Activated CD4-positive, CD25-positive, alpha-beta regulatory T cell treated with anti-CD3 and anti-CD28 coated beads, Interleukin-2, amount 50 U/mL, for 24 hours (primary cell): ENCODE measurements around the gene PDE1A.

Source experiments
- ATAC-seq, 2 donors: fragments of 150-1000 bp; cut with Tn5 transposase; one replicate each; pipeline ENCODE4 v1.10.0; 2021; ENCODE audit warnings: mild to moderate bottlenecking in 1 of 2, moderate library complexity in 1 of 2

PDE1A gene

DNA sequence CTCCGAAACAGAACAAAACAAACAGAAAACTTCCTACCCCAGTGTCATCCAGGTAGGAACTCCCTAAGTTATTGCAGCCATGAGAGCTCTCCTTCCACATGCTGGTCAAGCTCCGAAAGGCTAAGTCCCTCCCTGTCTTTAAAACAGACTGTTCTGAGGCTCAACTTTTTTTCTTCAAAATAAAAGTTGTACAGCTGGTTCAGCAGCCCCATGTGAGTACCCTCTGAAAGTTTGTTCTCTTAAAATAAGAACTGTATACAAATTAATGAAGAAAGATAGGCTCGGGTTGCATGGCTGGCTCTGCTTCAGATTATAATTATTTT lies at the start of gene PDE1A:
Gene PDE1A (minus strand): TSS at position 119 of the 323 bp plus-strand sequence.
- ATAC-seq = no peak

DNA sequence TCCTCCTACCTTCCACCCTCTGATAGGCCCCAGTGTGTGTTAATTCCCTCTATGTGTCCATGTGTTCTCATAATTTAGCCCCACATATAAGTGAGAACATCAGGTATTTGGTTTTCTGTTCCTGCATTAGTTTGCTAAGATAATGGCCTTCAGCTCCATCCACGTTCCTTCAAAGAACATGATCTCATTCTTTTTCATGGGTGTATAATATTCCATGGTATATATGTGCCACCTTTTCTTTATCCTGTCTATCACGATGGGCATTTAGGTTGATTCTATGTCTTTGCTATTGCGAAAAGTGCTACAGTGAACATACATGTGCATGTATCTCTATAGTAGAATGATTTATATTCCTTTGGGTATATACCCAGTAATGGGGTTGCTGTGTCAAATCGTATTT lies 46.8 kb upstream of the PDE1A start:
- no peak for ATAC-seq

DNA sequence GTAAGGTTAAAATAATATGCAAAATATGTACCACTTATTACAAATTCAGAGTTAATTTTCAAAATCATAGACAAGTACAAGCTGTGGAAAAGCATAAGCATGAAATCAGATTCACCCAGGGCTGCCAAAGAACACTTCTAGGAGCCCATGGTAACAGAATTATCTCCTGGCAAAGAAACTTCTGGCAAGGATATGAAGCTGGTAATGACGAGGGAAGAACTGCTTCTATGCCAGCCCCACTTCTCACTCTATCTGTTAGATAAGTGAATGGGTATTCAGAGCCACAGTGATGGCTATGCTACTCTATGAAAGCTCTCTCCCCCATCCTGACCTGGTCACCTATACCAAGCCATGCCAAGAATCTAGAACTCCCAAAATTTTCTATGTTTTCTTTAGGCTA lies 36.9 kb upstream of the PDE1A start:
- no peak for ATAC-seq

GRCh38 chr2:182456784-182457183 lies 29.9 kb upstream of the PDE1A start:
- ATAC-seq = no peak

DNA sequence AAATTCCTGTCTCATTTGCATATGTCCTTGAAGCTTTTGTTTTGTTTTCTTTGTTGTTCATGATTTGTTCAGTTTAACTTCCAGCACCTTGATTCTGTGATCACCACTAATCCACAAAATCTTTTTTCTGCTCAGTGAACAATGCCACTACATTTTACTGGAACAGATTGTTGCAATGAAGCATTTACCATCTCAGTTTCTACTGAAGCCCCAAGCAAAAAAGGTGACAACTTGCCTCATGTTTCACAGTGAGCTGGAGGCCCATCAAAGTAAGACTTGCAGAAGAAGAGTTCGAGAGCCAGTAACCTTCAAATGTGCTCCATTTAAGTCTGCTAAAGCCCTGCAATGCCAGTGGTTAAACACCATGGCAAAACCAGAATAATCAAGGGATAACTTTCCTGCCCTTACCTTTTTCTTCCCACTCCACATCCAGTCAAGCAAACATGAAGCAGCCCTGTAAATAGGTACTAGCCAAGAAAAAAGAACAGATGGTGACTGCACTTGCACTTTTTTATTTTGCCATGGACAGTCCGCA lies 25.7 kb upstream of the PDE1A start:
- no peak for ATAC-seq

GRCh38 chr2:182448371-182448770 lies 21.5 kb upstream of the PDE1A start:
- ATAC-seq = no peak

- no peak for ATAC-seq
Observed at GRCh38 chr2:182447863-182448262, 21.0 kb upstream of the PDE1A start.

GRCh38 chr2:182447163-182447562 lies 20.3 kb upstream of the PDE1A start:
- no peak for ATAC-seq

- no peak for ATAC-seq
Observed at GRCh38 chr2:182446087-182446486, 19.3 kb upstream of the PDE1A start.

DNA sequence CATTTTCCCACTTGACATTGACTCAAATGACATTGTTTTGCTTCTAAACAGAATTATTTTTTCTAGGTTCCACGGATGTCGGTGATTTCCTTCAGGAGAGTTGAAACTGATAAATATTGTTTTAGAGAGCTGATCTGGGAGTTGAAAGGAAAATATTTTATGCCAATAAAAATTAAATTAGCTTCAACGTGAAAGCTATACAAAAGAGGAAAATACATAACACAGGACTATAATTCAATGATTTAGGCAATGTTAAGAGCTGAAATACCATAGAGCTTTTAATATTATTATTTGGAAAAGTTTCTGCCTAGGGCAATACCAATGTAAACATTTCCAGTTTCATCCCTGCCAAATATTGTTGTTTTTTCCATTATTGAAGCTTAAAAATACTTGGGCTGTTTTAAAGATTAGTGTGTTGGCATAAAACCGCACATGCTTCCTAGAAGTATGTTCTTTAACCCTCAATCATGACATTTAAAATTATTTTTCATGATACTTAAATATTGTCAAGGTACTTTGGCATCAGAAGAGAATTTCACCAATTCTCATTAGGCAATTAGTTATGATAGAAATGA lies 18.6 kb upstream of the PDE1A start:
- no peak for ATAC-seq

GRCh38 chr2:182444806-182445205 lies 18.0 kb upstream of the PDE1A start:
- ATAC-seq = no peak

DNA sequence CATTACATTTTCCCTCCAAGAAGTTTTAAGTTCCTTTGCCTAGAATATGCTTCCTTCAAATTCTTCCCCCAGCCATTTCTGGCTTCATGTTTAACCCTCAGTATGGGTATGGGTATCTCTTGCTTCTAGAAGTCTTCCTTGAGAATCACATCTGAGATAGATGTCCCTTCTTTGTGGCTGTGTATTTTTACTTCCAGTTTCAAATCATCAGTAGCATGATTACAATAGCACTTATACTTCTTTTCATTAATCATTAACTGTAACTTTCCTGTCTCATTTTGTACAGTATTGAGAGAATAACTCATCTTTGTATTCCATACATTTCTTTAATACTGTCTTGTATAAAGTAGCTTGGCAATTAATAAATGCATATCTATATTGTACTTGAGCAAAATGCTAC lies 17.3 kb upstream of the PDE1A start:
- no peak for ATAC-seq

DNA sequence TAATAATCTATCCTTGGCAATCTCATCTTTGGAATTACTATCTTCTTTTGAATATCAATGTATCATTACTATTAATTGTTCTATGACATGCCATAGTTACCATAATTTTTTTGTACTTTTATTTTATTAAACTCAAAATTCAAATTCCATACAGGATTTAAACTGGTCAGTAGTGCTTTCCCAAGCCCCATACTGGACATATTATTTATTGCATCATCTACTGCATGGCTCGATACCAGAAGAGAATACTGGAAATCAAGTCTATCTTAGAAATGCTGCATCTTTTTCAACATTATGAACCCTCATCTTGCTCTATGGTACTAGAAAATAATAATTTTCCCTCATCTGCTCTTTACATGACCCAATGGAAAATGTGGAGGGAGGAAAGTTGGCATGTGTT lies 9.4 kb upstream of the PDE1A start:
- ATAC-seq = no peak

GRCh38 chr2:182435754-182436153 lies 8.9 kb upstream of the PDE1A start:
- no peak for ATAC-seq

GRCh38 chr2:182432051-182432450 lies 5.2 kb upstream of the PDE1A start:
- no peak for ATAC-seq

DNA sequence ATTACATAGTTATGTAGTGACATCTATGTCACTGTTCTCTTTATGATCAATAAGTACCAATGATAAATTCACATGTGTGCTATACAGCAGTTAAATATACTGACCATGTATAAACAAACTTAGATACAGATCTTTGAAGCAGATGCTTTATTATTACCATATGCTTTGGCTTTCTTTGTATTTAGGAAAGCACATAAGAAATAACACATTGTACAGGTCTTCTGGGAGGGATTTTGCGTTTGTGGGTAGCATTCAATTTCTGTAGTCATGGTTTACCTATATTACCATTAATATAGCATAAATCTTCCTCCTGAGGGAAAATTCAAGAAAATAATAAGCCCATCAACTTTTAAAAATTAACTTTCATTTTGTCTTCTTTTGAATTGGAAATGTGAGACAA lies 1.6 kb upstream of the PDE1A start:
- no peak for ATAC-seq

DNA sequence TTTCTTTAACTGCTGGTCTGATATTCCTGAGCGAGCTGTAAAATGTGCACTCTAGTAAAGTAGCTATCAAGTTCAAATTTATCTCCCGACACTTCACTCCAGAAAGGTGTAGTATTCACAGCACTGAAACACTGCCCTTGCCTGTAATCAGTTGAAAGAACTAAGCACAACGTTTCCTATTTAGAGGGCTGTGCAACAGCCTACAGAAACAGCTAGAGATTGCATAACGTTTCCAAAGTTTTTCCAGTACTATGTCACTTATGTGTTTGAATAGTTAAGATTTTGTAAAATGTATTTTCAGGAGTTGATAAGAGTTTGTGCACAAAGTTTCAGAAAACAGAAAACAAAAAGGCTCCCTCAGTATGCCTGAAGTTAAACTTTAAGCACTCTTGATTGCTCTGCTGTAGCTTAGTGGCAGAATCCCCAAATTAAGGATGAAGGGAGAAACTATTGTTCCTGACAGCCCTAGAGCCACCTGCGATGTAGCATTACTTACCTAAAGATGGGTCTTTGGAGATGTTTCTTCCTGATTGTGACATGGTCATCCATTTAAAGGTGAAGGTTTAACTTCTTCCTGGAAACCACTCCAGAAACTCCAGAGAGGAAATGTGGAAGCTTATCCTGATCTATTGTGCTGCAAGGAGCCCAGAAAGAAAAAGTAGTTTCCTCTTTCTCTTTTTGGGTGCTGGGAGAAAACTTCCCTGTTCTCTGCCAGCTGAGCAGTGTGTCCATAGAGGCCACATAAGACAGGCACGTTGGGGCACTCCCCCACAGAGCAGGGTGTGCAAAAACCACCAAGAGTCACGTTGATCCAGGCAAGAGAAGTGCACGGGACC lies 536 bp downstream of the PDE1A start:
- no peak for ATAC-seq

DNA sequence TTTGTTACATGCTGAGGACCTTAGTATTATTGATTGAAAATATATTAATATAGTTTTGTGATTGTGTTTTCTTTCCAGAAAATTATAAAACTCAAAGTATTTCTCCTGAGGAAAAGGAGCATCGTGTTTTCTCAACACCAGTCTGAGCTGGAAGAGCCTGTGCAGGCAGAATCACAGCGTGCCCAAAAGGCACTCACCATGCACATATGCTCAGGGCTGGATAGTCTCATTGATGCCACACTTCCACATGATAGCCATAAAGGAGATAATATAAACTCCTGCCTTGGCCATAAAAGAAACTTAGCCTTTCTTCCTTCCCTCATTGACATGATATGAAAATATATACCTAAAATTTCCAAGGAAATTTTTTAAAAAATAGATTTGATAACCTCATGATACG lies 4.0 kb downstream of the PDE1A start:
- no peak for ATAC-seq

- ATAC-seq = no peak
Observed at GRCh38 chr2:182420669-182421068, 6.2 kb downstream of the PDE1A start.

- ATAC-seq = no peak
Observed at GRCh38 chr2:182416861-182417260, 10.0 kb downstream of the PDE1A start.

- no peak for ATAC-seq
Observed at GRCh38 chr2:182416191-182416590, 10.6 kb downstream of the PDE1A start.

GRCh38 chr2:182415771-182416170 lies 11.1 kb downstream of the PDE1A start:
- ATAC-seq = no peak

DNA sequence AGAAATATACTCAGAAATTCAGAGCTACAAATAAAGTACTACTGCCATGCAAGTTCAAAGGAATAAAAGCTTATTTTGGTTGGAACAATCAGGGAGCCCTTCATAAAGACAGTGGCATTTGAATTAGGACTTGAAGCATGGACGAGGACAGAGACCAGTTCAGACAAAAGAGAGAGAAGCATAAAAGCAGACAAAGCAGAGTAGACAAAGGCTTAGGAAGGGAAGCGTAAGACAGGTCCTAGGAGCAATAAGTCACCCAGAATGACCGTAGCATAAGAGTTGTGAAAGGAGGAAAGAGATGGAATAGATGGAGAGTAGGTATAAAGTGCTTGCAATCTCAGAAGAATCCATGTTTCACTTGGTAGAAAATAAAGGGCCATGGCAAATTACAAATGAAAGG lies 14.0 kb downstream of the PDE1A start:
- ATAC-seq = no peak

GRCh38 chr2:182410120-182410519 lies 16.7 kb downstream of the PDE1A start:
- ATAC-seq = no peak

DNA sequence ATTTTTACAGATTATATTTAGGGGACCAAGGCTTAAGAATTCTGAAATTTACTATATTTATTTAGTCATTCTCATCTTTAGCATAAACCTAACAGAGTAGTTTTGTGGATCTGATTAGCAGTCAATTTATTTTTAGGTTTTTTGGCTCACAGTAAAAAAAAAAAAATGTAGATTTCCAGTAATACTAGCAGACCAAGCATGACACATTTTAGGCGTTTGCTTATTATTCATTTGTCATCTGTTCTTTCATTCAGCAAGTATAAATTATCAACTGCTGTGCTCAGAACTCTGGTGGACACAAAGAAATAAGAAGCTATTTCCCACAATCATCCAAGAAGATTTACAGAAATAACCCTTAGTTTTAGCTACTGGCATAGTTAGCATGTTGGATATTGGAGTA lies 20.6 kb downstream of the PDE1A start:
- no peak for ATAC-seq
